Kidney epithelial cell (primary cell): Measurements from ENCODE around the gene AGBL1. TPM values are rescaled to one million over a fixed set of nuclear protein-coding genes. Genes with fewer than 3 reads are reported as not detected.

Source experiments
- DNase-seq: peaks from one replicate; pipeline ENCODE4 v3.0.0-alpha.2; 2010; ENCODE audit warnings: low read depth
- H3K27me3 ChIP-seq: 2 replicates; pipeline ENCODE4 v1.6.0; 2011; ENCODE audit warnings: low read length; ENCODE audit not compliant: control insufficient read depth, insufficient read depth
- H3K36me3 ChIP-seq: 2 replicates; pipeline ENCODE4 v1.5.1; 2011; ENCODE audit warnings: low read length; ENCODE audit not compliant: control insufficient read depth, insufficient read depth
- H3K4me3 ChIP-seq: 2 replicates; pipeline ENCODE4 v1.5.1; 2011; ENCODE audit warnings: low read depth, mild to moderate bottlenecking, control low read depth, low read length
- total RNA-seq: library from RNA; depleted of rRNA; stranded (reverse); fragments of >200 nt; gene quantifications from 2 replicates; pipeline ENCODE4 v1.2.3, GENCODE V29; 2015
- TF ChIP-seq, protein P1 (sequence below): IDR thresholded peaks from 2 replicates; pipeline ENCODE4 v1.5.1; 2011; ENCODE audit warnings: mild to moderate bottlenecking, moderate library complexity, low read length, control low read depth, inconsistent platforms; ENCODE audit not compliant: insufficient read depth, poor library complexity, severe bottlenecking

The AGBL1 gene
- total RNA-seq, 1 donor from 2014 or later: not detected

DNA sequence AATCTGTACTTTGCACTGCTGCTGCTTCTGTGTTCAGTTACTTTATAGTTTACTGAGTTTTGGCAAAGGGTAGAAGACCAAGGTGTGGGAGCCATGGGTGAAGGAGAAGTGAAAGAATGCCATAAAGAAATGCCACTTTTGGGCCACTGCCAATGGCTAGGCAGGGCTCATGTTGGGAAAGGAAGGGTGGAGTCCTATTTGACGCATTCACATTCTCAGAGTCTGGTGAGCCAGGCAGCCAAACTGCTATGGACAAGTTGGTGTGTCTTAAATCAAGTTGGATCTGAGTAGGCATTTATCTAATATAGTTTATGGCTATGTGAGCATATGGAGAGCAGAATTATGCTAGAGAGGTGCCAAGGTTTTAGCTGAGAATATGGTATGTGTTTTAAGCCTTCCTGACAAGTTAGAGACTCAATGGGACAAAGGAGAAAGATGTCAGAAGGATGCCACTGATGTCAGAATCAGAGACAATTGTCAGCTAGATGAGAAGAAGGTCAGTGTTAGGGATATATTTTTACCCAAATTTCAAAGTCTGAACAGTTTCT lies 296.1 kb downstream of the AGBL1 start:
- TF ChIP-seq, protein P1, sequence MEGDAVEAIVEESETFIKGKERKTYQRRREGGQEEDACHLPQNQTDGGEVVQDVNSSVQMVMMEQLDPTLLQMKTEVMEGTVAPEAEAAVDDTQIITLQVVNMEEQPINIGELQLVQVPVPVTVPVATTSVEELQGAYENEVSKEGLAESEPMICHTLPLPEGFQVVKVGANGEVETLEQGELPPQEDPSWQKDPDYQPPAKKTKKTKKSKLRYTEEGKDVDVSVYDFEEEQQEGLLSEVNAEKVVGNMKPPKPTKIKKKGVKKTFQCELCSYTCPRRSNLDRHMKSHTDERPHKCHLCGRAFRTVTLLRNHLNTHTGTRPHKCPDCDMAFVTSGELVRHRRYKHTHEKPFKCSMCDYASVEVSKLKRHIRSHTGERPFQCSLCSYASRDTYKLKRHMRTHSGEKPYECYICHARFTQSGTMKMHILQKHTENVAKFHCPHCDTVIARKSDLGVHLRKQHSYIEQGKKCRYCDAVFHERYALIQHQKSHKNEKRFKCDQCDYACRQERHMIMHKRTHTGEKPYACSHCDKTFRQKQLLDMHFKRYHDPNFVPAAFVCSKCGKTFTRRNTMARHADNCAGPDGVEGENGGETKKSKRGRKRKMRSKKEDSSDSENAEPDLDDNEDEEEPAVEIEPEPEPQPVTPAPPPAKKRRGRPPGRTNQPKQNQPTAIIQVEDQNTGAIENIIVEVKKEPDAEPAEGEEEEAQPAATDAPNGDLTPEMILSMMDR: no peak

DNA sequence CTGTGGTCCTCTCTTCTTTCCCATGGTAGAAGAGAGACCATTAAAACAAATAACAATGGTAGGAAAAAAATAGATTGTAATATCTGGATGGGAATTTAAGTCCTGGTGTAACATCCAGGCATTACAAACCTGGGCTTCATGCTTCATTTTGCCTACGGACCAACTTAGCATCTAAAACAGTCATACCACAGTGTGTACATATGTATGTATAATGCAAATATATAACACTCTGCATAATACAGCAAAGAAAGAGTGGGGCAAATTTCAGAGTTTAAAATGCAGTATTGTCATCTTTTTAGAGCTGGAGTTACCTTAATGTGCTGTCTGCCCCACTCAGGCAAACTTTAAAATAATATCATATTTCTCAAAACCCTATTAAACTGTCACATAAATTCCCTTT lies 298.2 kb downstream of the AGBL1 start:
- H3K27me3 ChIP-seq: no peaks in the 10 kb centered on the region
- no peak for DNase-seq
- no peaks in the 10 kb centered on the region for H3K36me3 ChIP-seq
- TF ChIP-seq, protein P1: no peak
- no peak overlapping the region for H3K4me3 ChIP-seq

More for the DNA sequence above, 296.1 kb downstream of the AGBL1 start:
- Histone ChIP-seq H3K36me3 (no peaks in the 10 kb centered on the region), H3K27me3 (no peaks in the 10 kb centered on the region), H3K4me3 (no peak overlapping the region)
- no peak for DNase-seq

DNA sequence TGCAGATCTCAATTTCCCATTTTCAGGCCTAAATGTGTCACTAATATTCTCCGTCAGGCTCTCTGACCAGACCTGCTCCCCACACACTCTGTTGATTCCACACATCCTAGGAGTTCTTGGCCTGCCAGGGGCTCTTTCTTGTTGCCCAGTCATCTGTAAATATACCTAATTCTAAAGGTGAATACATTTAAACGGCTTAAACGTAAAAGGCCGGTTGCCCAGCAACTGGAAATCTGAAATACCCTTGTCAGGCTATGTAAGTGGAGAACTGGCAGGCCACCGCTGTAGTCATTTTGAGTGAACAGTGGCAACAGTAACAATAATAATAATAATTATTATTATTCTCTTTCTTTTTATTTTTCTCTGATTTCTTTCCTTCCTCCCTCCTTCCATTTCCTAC lies 302.7 kb downstream of the AGBL1 start:
- Histone ChIP-seq H3K4me3 (no peak overlapping the region), H3K36me3 (no peaks in the 10 kb centered on the region), H3K27me3 (no peaks in the 10 kb centered on the region)
- TF ChIP-seq, protein P1: no peak
- no peak for DNase-seq

DNA sequence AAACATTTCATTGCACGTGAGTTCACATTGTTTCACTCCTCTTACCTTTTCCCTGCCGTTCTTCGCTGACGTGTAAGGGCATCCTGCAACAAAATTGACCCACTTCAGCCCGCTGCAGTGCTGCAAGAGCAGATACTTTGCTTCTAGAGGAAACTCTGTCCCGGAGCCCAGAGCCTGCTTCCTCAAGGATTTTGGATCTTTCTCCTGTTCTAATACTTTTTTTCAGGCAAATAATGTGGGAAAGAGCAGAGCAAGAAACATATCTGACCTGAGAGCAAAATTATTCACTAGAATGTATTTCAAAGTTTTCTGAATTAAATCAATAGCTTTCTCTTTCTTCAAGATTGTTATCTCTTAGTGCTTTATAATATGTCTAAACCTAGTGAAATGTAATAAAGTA lies 303.9 kb downstream of the AGBL1 start:
- no peak for DNase-seq
- TF ChIP-seq, protein P1: no peak
- Histone ChIP-seq H3K27me3 (no peaks in the 10 kb centered on the region), H3K36me3 (no peaks in the 10 kb centered on the region), H3K4me3 (no peak overlapping the region)

DNA sequence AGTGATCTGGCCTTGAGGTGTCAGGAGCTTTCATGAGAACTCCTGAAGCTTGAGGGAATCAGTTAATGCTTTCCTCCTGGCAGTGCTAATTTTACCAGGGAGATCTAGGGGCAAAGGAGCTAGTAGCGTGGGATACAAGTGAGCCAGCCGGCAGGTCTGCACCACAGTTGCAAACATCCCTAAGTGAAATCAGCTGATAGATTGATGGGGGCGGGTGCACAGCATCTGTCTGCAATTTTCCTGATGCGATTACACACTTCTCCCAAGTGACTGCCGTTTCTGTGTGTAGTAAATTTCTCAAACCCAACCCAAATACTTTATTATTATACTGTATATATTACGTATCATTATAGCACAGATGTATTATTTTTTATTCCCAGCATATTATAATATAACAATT lies 304.5 kb downstream of the AGBL1 start:
- H3K27me3 ChIP-seq: no peaks in the 10 kb centered on the region

More for the DNA sequence above, 304.5 kb downstream of the AGBL1 start:
- Histone ChIP-seq H3K4me3 (no peak overlapping the region), H3K36me3 (no peaks in the 10 kb centered on the region)
- no peak for DNase-seq
- TF ChIP-seq, protein P1: no peak
